Cardiac muscle cell (in vitro differentiated cells and primary cell): ENCODE measurements around the gene SELENOM. TPM values are rescaled to one million over a fixed set of nuclear protein-coding genes. Genes with fewer than 3 reads are reported as not detected.
A peak's percentile ranks its signal among the peaks of the same experiment; 100 is the strongest.

Experiments used
- DNase-seq, 2 donors: peaks; one replicate each; pipeline versions ENCODE4 v3.0.0 to v3.0.0-alpha.2; 2010 to 2017; ENCODE audit warnings: low read depth in 1 of 2, low spot score in 1 of 2
- H3K27ac ChIP-seq: fragments of 200-600 bp; sonication (generic); 2 replicates; pipeline ENCODE4 v1.5.1; 2016
- H3K27me3 ChIP-seq: fragments of 200-600 bp; sonication (generic); 2 replicates; pipeline ENCODE4 v1.6.0; 2016; ENCODE audit warnings: control low read depth
- H3K36me3 ChIP-seq: fragments of 200-600 bp; sonication (generic); 2 replicates; pipeline ENCODE4 v1.5.1; 2016; ENCODE audit warnings: control low read depth
- H3K4me1 ChIP-seq: fragments of 200-600 bp; sonication (generic); 2 replicates; pipeline ENCODE4 v1.8.1; 2017; ENCODE audit warnings: low read depth, mild to moderate bottlenecking, mixed run types
- H3K4me3 ChIP-seq: fragments of 200-600 bp; sonication (generic); 2 replicates; pipeline ENCODE4 v1.5.1; 2016; ENCODE audit warnings: mild to moderate bottlenecking
- H3K9me3 ChIP-seq: fragments of 200-600 bp; sonication (generic); 2 replicates; pipeline ENCODE4 v1.5.1; 2017; ENCODE audit warnings: low read depth, mild to moderate bottlenecking, control low read depth
- CTCF ChIP-seq: IDR thresholded peaks from 2 replicates; pipeline ENCODE4 v1.5.1; 2012; ENCODE audit warnings: low read depth, mild to moderate bottlenecking, low read length
- polyA plus RNA-seq: library from polyadenylated mRNA; unstranded; fragments of >200 nt; fragmentation: Nextera tagmentation; extraction: Ambion mirVana; gene quantifications from 2 replicates; pipeline ENCODE4 v1.2.1, GENCODE V29; 2016
- total RNA-seq: library from RNA; depleted of rRNA; stranded (reverse); fragments of >200 nt; gene quantifications from 2 replicates; pipeline ENCODE4 v1.2.3, GENCODE V29; 2016

The SELENOM gene
- total and polyA plus RNA-seq, 2 experiments from 2014 or later = 84.0 to 88.8 TPM

DNA sequence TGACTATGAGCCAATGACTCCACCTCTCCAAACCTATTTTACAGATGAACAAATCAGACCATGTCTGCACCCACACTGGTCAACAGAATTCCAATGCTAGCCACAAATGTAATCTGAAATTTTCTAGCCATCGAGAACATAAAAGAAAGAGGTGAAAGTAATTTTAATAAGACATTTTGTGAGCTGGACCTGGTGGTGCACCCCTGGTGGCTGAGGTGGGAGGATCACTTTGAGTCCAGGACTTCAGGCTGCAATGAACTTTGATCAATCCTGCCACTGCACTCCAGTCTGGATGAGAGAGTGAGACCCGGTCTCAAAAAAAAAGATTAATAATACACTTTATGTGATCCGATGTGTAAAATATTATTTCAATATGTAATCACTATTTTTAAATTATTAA lies 43.2 kb upstream of the SELENOM start:
- Histone ChIP-seq H3K27me3 (peaks cover 10% of the 10 kb centered on the region), H3K4me3 (no peak overlapping the region), H3K36me3 (no peaks in the 10 kb centered on the region), H3K27ac (no peak overlapping the region), H3K9me3 (no peaks in the 10 kb centered on the region), H3K4me1 (no peaks in the 10 kb centered on the region)
- peak; percentile 41 for TF ChIP-seq CTCF
- DNase-seq = peak in 1 of 2 donors; percentile 15

DNA sequence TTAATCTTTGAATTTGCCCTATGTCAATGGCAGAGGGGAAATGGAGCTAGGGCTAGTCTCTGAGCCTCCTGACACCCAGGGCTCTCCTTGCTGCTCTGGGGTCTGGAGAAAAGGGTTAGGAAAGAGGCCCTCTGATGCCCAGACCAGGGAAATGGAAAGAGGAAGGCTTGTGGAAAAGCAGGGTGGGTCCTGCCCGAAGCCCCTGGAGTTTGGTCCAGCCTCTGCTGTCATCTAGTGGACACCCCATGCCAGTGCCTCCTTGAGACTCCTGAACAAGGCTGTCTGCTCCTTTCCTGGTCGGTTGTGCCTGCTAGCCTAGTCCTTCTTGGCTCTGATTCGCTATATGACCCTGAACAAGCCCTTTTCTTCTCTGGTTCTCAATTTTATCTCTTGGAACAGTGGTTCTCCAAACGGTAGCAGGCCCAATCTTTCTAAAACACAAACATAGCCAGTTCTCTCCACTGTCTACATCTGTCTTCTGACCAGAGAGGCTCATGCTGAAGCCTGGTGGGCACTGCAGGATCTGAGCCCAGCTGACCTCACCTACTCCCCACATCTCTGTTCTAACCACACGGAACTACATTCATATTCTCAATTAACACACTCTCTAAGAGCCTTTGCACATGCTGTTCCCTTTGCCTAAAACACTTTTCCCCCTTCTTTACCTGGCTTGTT lies 41.7 kb upstream of the SELENOM start:
- no peak overlapping the region for H3K4me3 ChIP-seq
- peak; percentile 89 for DNase-seq
- no peak overlapping the region for H3K27ac ChIP-seq
- no peaks in the 10 kb centered on the region for H3K36me3 ChIP-seq
- no peaks in the 10 kb centered on the region for H3K9me3 ChIP-seq
- H3K27me3 ChIP-seq = no peaks in the 10 kb centered on the region
- peak; percentile 99 for TF ChIP-seq CTCF
- H3K4me1 ChIP-seq = no peaks in the 10 kb centered on the region

DNA sequence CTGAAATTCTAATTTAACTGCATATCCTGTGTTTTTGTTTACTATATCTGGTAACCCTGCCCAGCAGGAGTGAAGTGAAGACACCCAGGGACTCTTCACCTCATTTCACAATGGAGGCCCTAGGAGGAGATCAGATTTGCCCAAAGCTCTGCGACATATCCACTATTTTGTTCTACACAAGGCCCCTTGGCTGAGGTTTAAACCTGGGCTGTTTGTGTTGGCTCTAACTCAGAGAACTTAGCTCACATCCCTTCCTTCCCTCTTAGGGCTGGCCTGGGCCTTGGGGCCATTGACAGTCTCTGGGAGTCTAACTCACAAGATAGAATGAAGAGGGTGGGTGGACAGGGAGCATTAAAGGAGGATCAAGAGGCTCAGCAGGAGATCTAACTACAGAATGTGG lies 41.1 kb upstream of the SELENOM start:
- no peaks in the 10 kb centered on the region for H3K36me3 ChIP-seq
- peak in 1 of 2 donors; percentile 65 for DNase-seq

DNA sequence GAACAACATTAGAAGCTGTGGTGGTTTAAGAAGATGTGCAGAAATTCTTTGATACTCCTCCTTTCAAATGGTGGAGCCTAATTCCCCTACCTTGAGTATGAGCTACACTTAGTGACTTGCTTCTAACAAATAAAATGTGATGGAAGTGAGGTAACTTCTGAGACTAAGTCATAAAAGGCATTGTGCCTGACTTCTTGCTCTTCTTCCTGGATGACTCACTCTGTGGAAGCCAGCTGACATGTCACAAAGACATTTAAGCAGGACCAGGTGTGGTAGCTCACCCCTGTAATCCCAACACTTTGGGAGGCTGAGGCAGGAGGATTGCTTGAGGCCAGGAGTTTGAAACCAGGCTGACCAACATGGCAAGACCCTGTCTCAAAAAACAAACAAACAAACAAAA lies 36.9 kb upstream of the SELENOM start:
- Histone ChIP-seq H3K4me1 (peaks cover 6% of the 10 kb centered on the region), H3K27me3 (no peaks in the 10 kb centered on the region), H3K27ac (no peak overlapping the region), H3K36me3 (no peaks in the 10 kb centered on the region), H3K4me3 (no peak overlapping the region), H3K9me3 (no peaks in the 10 kb centered on the region)
- TF ChIP-seq CTCF = no peak
- DNase-seq = peak in 1 of 2 donors; percentile 20

More for the DNA sequence above, 41.1 kb upstream of the SELENOM start:
- TF ChIP-seq CTCF = no peak
- no peaks in the 10 kb centered on the region for H3K4me1 ChIP-seq
- H3K27ac ChIP-seq = no peak overlapping the region
- no peaks in the 10 kb centered on the region for H3K9me3 ChIP-seq
- H3K27me3 ChIP-seq = no peaks in the 10 kb centered on the region
- H3K4me3 ChIP-seq = no peak overlapping the region

DNA sequence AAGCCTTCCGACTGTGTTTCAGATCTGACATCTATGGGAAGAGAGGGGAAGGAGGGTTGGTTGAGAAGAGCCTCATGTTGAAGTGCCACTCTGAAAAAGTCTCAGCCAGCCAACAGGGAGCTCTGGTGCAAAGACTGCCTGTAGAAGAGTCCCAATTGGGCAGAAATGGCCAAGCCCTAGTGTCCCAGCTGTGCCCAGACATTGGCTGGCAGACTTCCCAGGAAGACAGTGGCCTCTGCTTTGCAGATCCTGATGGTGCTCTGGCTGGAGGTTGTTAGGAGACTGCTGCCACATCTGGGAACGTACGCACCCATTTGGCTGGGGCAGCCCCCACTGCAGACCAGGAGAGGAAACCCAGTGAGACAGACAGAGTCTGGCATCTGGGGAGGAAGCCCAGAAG lies 36.2 kb upstream of the SELENOM start:
- no peaks in the 10 kb centered on the region for H3K36me3 ChIP-seq
- H3K4me3 ChIP-seq = no peak overlapping the region

More for the DNA sequence above, 36.2 kb upstream of the SELENOM start:
- Histone ChIP-seq H3K27me3 (no peaks in the 10 kb centered on the region), H3K9me3 (no peaks in the 10 kb centered on the region), H3K4me1 (peaks cover 6% of the 10 kb centered on the region), H3K27ac (no peak overlapping the region)
- TF ChIP-seq CTCF = no peak
- DNase-seq = no peak
